GM12891 (cell line): ENCODE results near the gene CCDC87.

Experiments used
- PAX5 ChIP-seq: IDR thresholded peaks from 2 replicates; pipeline ENCODE4 v1.6.1; 2011; ENCODE audit warnings: low read length, moderate library complexity, mild to moderate bottlenecking; ENCODE audit not compliant: insufficient read depth, severe bottlenecking
- POLR2A ChIP-seq: IDR thresholded peaks from 2 replicates; pipeline ENCODE4 v1.6.1; 2011; ENCODE audit warnings: low read depth, low read length, control low read depth
- POLR2AphosphoS5 ChIP-seq: IDR thresholded peaks from 2 replicates; pipeline ENCODE4 v1.6.1; 2011; ENCODE audit warnings: low read depth, low read length, control low read depth
- SPI1 ChIP-seq: IDR thresholded peaks from 2 replicates; pipeline ENCODE4 v1.6.1; 2011; ENCODE audit warnings: low read depth, low read length, control low read depth
- TAF1 ChIP-seq: IDR thresholded peaks from 2 replicates; pipeline ENCODE4 v1.6.1; 2011; ENCODE audit warnings: low read depth, low read length, control low read depth

- TF ChIP-seq POLR2AphosphoS5 = no peak
- no peak for TF ChIP-seq TAF1
- no peak for TF ChIP-seq POLR2A
- no peak for TF ChIP-seq PAX5
- no peak for TF ChIP-seq SPI1
These were observed 33.6 kb downstream of the CCDC87 start for GRCh38 chr11:66559142-66559865.
